ENCODE measurements around the gene HABP2.

Gene HABP2

DNA sequence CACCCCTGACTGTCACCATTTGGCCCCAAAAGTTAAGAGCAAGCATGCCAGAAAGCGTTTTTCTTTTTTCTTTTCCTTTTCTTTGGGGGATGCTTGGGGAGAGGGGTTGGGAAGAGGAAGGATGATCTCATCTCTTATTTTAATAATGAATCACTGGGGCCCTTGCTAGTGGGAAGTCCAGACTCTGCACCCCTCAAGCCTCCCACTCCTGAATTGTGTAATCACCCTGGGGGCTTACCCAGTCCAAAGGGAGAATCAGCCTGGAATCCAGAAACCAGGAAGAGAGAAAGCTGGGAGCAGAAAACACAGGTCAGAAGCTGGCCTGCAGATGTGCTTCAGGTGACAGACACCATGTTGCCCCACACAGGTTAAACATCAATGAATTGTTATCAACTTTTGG, 14.7 kb upstream of the HABP2 start:
- no peaks in the 10 kb centered on the region for H3K4me1 Mint-ChIP-seq (ENCODE audit: low read depth)
- no peak overlapping the region for H3K4me3 Mint-ChIP-seq
- DNase-seq, result no peak
- H3K27ac Mint-ChIP-seq, result no peak overlapping the region
- H3K36me3 Mint-ChIP-seq (ENCODE audit: low read depth), result no peaks in the 10 kb centered on the region
- no peaks in the 10 kb centered on the region for H3K9me3 Mint-ChIP-seq
- peaks cover 20% of the 10 kb centered on the region for H3K27me3 Mint-ChIP-seq

DNA sequence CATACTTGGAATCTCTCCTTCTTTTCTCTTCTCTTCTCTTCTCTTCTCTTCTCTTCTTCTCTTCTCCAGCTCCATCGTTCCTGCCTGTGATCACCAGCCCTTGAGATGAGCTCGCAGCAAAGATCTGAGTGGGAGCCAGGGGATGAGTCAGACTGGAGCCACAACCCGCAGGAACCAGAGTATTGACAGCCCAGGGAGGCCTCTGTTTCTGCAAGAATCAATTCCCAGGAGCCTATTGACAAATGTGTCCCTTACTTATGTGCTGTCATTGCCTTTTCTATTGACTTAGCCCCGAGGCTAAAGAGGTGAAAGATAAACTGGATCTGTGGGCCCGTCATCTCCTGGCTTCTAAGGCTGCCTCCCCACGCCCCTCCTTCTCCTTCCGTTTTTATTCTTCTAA, 13.1 kb upstream of the HABP2 start:
- H3K9me3 Mint-ChIP-seq, result no peaks in the 10 kb centered on the region
- no peaks in the 10 kb centered on the region for H3K4me1 Mint-ChIP-seq (ENCODE audit: low read depth)
- DNase-seq, result no peak
- H3K36me3 Mint-ChIP-seq (ENCODE audit: low read depth), result no peaks in the 10 kb centered on the region
- no peak overlapping the region for H3K4me3 Mint-ChIP-seq
- peaks cover 12% of the 10 kb centered on the region for H3K27me3 Mint-ChIP-seq
- no peak overlapping the region for H3K27ac Mint-ChIP-seq

- peaks cover under 1% of the 10 kb centered on the region for H3K27me3 Mint-ChIP-seq
- no peak overlapping the region for H3K27ac Mint-ChIP-seq
- H3K9me3 Mint-ChIP-seq, result no peaks in the 10 kb centered on the region
- H3K4me3 Mint-ChIP-seq, result no peak overlapping the region
- no peaks in the 10 kb centered on the region for H3K4me1 Mint-ChIP-seq (ENCODE audit: low read depth)
- DNase-seq, result no peak
- H3K36me3 Mint-ChIP-seq (ENCODE audit: low read depth), result no peaks in the 10 kb centered on the region
Observed at GRCh38 chr10:113540845-113541548, 11.9 kb upstream of the HABP2 start.

GRCh38 chr10:113541549-113541927, 11.3 kb upstream of the HABP2 start:
- Mint-ChIP-seq H3K4me1 (ENCODE audit: low read depth) (no peaks in the 10 kb centered on the region), H3K27ac (no peak overlapping the region), H3K27me3 (no peaks in the 10 kb centered on the region), H3K36me3 (ENCODE audit: low read depth) (no peaks in the 10 kb centered on the region), H3K4me3 (no peak overlapping the region), H3K9me3 (no peaks in the 10 kb centered on the region)
- DNase-seq, result no peak

DNA sequence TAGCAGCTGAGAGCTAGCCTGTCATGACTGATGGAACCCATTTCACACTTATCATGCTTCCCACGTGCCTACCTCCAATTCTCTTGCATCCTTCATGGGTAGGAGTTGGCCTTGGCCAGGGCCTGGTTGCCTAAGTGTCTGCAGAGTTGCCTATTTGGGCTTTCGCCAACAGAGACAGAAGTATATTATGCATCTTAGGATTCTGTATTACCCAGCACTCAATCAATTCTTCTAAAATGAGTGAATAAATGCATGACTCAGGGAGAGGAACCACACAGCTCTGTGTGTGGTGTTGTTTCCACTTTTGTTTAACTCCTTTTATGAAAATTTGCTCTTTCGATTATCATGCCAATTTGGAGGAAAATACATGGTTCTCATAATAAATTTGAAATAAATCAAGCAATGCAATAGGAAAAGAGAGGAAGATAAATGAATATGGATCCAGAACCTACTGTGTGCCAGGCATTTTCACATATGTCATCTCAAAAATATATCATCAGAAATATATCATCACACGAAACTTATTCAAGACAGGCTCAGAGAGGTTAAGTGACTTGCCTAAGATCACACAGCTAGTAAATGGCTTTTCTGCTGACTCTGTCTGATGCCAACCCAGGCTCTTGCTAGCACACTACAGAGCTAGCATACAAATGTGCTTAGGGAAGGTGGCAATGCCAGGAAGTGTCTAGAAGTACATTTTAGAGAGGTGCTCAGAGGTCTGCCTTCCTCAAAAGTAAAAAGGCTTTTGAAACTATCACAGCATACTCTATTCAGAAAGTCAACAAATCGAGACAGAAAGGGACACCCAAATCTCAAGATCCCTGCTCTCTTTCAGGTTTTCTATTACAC, 9.5 kb upstream of the HABP2 start:
- Mint-ChIP-seq H3K9me3 (no peaks in the 10 kb centered on the region), H3K36me3 (ENCODE audit: low read depth) (no peaks in the 10 kb centered on the region), H3K27ac (no peak overlapping the region), H3K4me3 (no peak overlapping the region), H3K4me1 (ENCODE audit: low read depth) (no peaks in the 10 kb centered on the region), H3K27me3 (no peaks in the 10 kb centered on the region)
- DNase-seq, result no peak

- Mint-ChIP-seq H3K9me3 (no peaks in the 10 kb centered on the region), H3K4me1 (ENCODE audit: low read depth) (no peaks in the 10 kb centered on the region), H3K27ac (no peak overlapping the region), H3K27me3 (no peaks in the 10 kb centered on the region), H3K36me3 (ENCODE audit: low read depth) (no peaks in the 10 kb centered on the region), H3K4me3 (no peak overlapping the region)
- no peak for DNase-seq
Observed at GRCh38 chr10:113544392-113544791, 8.5 kb upstream of the HABP2 start.

DNA sequence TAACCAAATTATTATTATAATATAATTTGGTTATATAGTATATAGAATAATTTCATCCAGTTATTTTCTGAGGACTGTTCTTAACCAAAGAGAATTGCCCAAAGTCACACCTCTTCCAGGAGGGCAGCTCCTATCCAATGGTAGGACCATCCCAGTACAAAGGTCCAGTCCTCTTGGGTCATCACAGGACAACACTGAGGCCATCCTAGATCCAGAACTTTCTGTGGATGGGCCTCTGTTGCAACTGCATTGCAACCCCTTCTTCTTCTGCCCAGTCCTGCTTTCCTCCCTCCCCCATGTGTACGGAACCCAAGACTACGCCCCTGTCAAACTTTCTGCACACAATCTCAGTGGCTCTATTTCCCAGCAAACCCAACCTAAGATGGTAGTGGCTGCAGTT, 5.4 kb upstream of the HABP2 start:
- no peak for DNase-seq
- Mint-ChIP-seq H3K27me3 (peaks cover 3% of the 10 kb centered on the region), H3K9me3 (no peaks in the 10 kb centered on the region), H3K4me3 (no peak overlapping the region), H3K4me1 (ENCODE audit: low read depth) (no peaks in the 10 kb centered on the region), H3K36me3 (ENCODE audit: low read depth) (no peaks in the 10 kb centered on the region), H3K27ac (no peak overlapping the region)

DNA sequence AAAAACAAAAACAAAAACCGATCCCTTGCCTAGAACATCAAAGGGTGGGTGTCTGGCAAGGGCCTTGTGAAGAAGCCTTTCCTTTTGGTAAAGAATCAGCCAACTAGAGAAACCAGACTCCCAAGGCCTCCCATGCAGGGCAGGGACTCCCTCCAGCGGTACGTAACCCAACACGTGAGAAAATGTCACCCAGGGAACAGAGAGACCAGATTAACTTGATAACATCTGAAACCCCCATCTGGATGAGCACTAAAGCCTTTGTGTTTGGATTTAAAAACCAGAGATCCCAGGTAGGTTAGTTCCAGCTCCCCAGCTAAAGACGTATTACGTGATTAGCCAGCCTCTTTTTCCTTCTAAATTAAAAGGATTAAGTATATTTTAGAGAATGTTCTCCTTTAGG, 3.0 kb upstream of the HABP2 start:
- H3K4me3 Mint-ChIP-seq, result no peak overlapping the region
- no peak overlapping the region for H3K27ac Mint-ChIP-seq
- peaks cover 17% of the 10 kb centered on the region for H3K27me3 Mint-ChIP-seq
- H3K4me1 Mint-ChIP-seq (ENCODE audit: low read depth), result no peaks in the 10 kb centered on the region
- no peak for DNase-seq
- no peaks in the 10 kb centered on the region for H3K9me3 Mint-ChIP-seq
- no peaks in the 10 kb centered on the region for H3K36me3 Mint-ChIP-seq (ENCODE audit: low read depth)

DNA sequence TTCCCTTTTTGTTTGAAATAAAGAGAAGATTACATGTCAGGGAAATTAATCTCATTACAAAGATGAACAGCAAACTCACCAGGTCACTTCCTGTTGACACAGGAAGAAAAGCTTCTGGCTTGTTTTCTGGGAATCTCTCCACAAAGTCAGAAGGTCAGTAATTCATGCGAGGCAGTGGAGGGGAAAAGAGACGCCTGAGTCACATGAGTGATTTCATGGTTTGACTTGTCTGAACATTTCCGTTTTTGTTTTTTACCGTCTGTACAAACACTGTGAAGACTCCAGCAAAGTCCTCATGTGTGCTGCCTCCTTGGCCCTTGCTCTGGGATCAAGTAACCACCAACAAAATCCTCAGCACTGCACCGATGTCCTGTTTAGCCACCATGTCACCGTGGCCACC, 2.5 kb upstream of the HABP2 start:
- H3K27me3 Mint-ChIP-seq, result peaks cover 19% of the 10 kb centered on the region
- no peak for DNase-seq
- no peak overlapping the region for H3K4me3 Mint-ChIP-seq
- H3K36me3 Mint-ChIP-seq (ENCODE audit: low read depth), result no peaks in the 10 kb centered on the region
- no peaks in the 10 kb centered on the region for H3K9me3 Mint-ChIP-seq
- no peaks in the 10 kb centered on the region for H3K4me1 Mint-ChIP-seq (ENCODE audit: low read depth)
- no peak overlapping the region for H3K27ac Mint-ChIP-seq

DNA sequence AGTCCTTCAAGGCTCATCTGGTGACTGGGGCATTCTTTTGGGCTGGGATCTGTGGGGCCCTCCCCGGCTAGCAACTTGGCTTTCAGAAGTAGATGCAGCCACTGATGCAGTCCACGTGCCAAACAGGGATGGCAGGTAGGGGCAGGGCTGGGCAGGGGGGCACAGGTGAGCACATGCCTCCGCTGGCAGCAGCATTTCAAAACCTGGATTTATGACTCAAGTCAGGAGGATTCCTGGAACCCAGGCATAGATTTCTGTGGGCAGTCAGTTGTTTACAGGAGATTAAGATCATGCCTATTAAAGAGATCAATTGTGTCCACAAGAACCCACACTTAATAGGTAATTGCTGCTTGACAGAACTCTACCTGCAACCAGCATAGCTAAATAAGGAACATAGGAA, 839 bp upstream of the HABP2 start:
- no peak for DNase-seq
- Mint-ChIP-seq H3K36me3 (ENCODE audit: low read depth) (no peaks in the 10 kb centered on the region), H3K4me3 (no peak overlapping the region), H3K9me3 (no peaks in the 10 kb centered on the region), H3K4me1 (ENCODE audit: low read depth) (no peaks in the 10 kb centered on the region), H3K27me3 (peaks cover 31% of the 10 kb centered on the region), H3K27ac (no peak overlapping the region)

- peaks cover 41% of the 10 kb centered on the region for H3K27me3 Mint-ChIP-seq
- no peak for DNase-seq
Observed at GRCh38 chr10:113553149-113553548, 296 bp downstream of the HABP2 start.

DNA sequence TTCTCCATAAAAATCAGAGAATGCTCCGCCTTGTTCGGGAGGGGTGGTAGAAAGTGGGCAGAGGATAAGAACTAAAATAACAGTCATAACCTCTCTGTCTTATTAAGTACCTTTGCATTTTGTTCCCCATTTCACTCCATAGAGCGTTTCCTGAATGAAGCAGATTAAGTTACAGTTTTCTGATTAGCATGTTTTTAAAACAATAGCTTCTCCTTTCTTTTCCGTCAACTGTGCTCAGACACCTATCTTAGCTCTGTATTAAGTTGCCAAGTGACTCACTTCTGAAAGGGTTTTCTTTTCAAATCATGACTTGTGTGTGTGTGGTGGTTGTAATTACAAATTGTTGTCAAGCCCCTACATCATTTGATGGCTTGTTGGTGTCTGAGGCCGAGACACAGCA, 1.4 kb downstream of the HABP2 start:
- peaks cover 3% of the 10 kb centered on the region for H3K4me1 Mint-ChIP-seq (ENCODE audit: low read depth)
- H3K9me3 Mint-ChIP-seq, result no peaks in the 10 kb centered on the region
- no peak for DNase-seq
- peaks cover 47% of the 10 kb centered on the region for H3K27me3 Mint-ChIP-seq
- H3K36me3 Mint-ChIP-seq (ENCODE audit: low read depth), result no peaks in the 10 kb centered on the region
- no peak overlapping the region for H3K27ac Mint-ChIP-seq
- no peak overlapping the region for H3K4me3 Mint-ChIP-seq

More at GRCh38 chr10:113553149-113553548, 296 bp downstream of the HABP2 start:
- H3K9me3 Mint-ChIP-seq, result no peaks in the 10 kb centered on the region
- no peak overlapping the region for H3K4me3 Mint-ChIP-seq
- no peaks in the 10 kb centered on the region for H3K36me3 Mint-ChIP-seq (ENCODE audit: low read depth)
- H3K27ac Mint-ChIP-seq, result no peak overlapping the region
- peaks cover 3% of the 10 kb centered on the region for H3K4me1 Mint-ChIP-seq (ENCODE audit: low read depth)

GRCh38 chr10:113555245-113555644, 2.4 kb downstream of the HABP2 start:
- Mint-ChIP-seq H3K27ac (no peak overlapping the region), H3K36me3 (ENCODE audit: low read depth) (no peaks in the 10 kb centered on the region), H3K27me3 (peaks cover 55% of the 10 kb centered on the region), H3K4me3 (no peak overlapping the region), H3K9me3 (no peaks in the 10 kb centered on the region), H3K4me1 (ENCODE audit: low read depth) (peaks cover 3% of the 10 kb centered on the region)
- no peak for DNase-seq

- Mint-ChIP-seq H3K4me1 (ENCODE audit: low read depth) (peaks cover 3% of the 10 kb centered on the region), H3K4me3 (no peak overlapping the region), H3K27ac (no peak overlapping the region), H3K9me3 (no peaks in the 10 kb centered on the region), H3K27me3 (peaks cover 55% of the 10 kb centered on the region), H3K36me3 (ENCODE audit: low read depth) (no peaks in the 10 kb centered on the region)
- no peak for DNase-seq
Observed at GRCh38 chr10:113555751-113556150, 2.9 kb downstream of the HABP2 start.

DNA sequence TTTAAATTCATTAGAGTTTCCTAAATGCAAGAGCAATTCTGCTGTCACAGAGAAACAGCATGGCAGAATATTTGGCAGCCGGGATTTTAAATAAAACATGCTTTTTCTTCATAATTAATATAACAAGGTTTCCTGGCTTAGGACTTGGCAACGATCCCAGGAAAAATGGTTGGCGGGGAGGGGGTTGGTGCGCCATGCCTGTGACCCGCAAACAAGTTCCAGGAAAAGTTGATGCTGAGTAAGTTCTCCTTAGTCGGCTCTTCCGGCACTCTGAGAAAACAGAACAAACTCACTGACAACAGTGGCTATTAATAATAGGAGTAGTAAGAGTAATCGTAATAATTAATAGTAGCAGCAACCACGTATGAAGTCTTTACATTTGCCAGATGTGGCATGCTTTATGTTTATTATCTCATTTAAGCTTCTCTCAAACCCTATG, 4.6 kb downstream of the HABP2 start:
- no peak for DNase-seq
- H3K4me1 Mint-ChIP-seq (ENCODE audit: low read depth), result peaks cover 3% of the 10 kb centered on the region
- no peaks in the 10 kb centered on the region for H3K36me3 Mint-ChIP-seq (ENCODE audit: low read depth)

More for the DNA sequence above, 4.6 kb downstream of the HABP2 start:
- Mint-ChIP-seq H3K4me3 (no peak overlapping the region), H3K27ac (no peak overlapping the region), H3K27me3 (peaks cover 52% of the 10 kb centered on the region), H3K9me3 (no peaks in the 10 kb centered on the region)
